MCF 10A (cell line): ENCODE measurements around the gene PTBP1. TPM values are rescaled to one million over a fixed set of nuclear protein-coding genes. Genes with fewer than 3 reads are reported as not detected.

ENCODE experiments used
- BruUV-seq: library from RNA; stranded (reverse); fragments of 400-500 nt; replicated peaks from 2 replicates; lab custom pipeline; 2021; lab: Mats Ljungman, UMichigan
- CTCF ChIA-PET: fragments of 300-600 bp; sonication (Branson Sonifier 250); formaldehyde crosslinking; extraction: SDS; loops from one replicate; lab custom pipeline; 2021; ENCODE audit warnings: antibody characterized with exemption, inconsistent platforms; lab: Yijun Ruan, JAX
- POLR2A ChIA-PET: fragments of 300-600, 350-650 bp; sonication (Branson Sonifier 250); formaldehyde crosslinking; extraction: SDS; loops from one replicate; lab custom pipeline; 2020; ENCODE audit warnings: antibody characterized with exemption, inconsistent platforms; lab: Yijun Ruan, JAX
- DNase-seq: peaks from one replicate; pipeline ENCODE4 v3.0.0-alpha.2; 2018; ENCODE audit not compliant: unreplicated experiment
- H3K27ac Mint-ChIP-seq: one replicate; pipeline ENCODE4 v1.8.0; 2022; ENCODE audit warnings: mild to moderate bottlenecking, low read depth, mixed read lengths; ENCODE audit not compliant: unreplicated experiment
- H3K27me3 Mint-ChIP-seq: one replicate; pipeline ENCODE4 v1.8.0; 2022; ENCODE audit warnings: mixed read lengths; ENCODE audit not compliant: insufficient read depth, unreplicated experiment
- H3K36me3 Mint-ChIP-seq: one replicate; pipeline ENCODE4 v1.8.0; 2022; ENCODE audit warnings: mild to moderate bottlenecking, moderate library complexity, mixed read lengths; ENCODE audit not compliant: insufficient read depth, unreplicated experiment
- H3K4me1 Mint-ChIP-seq: one replicate; pipeline ENCODE4 v1.8.0; 2022; ENCODE audit warnings: mixed read lengths; ENCODE audit not compliant: insufficient read depth, unreplicated experiment
- H3K4me3 Mint-ChIP-seq: one replicate; pipeline ENCODE4 v1.8.0; 2022; ENCODE audit warnings: mild to moderate bottlenecking, moderate library complexity, mixed read lengths; ENCODE audit not compliant: unreplicated experiment
- H3K9me3 Mint-ChIP-seq: one replicate; pipeline ENCODE4 v1.8.0; 2022; ENCODE audit warnings: mixed read lengths; ENCODE audit not compliant: unreplicated experiment
- CTCF ChIP-seq: fragments of 200-600 bp; IDR thresholded peaks from one replicate; pipeline ENCODE4 v1.8.0; 2022; ENCODE audit warnings: antibody characterized with exemption, mild to moderate bottlenecking; ENCODE audit not compliant: unreplicated experiment
- intact Hi-C: fragments of 100-400 bp; cut with micrococcal nuclease; formaldehyde crosslinking; loops from 2 replicates; pipeline ENCODE4 v1.14.1; 2022
- total RNA-seq: library from RNA; stranded (reverse); gene quantifications from 2 replicates; pipeline ENCODE4 v1.2.3, GENCODE V29; 2022

The PTBP1 gene
- total RNA-seq, 1 experiment from 2014 or later, result 431 TPM

- Mint-ChIP-seq H3K27ac (no peak overlapping the region), H3K36me3 (no peaks in the 10 kb centered on the region), H3K27me3 (no peaks in the 10 kb centered on the region), H3K9me3 (no peaks in the 10 kb centered on the region), H3K4me3 (no peak overlapping the region), H3K4me1 (peaks cover 6% of the 10 kb centered on the region)
- DNase-seq, result peak; percentile 38
- intact Hi-C loops, result no loop called here
- ChIA-PET POLR2A (interaction anchor here (0.6 kb wide), 2 partner anchors 8 to 39 kb away, joined by 3 read pairs; no protein-coding TSS in a partner anchor), CTCF (no interaction called here)
- TF ChIP-seq CTCF, result no peak
- no TSS peak for BruUV-seq
These were observed 26.4 kb downstream of the PTBP1 start for GRCh38 chr19:823565-824121.

- ChIA-PET POLR2A (interaction anchor here (0.7 kb wide), 1 partner anchor 207 kb away, joined by 4 read pairs; no protein-coding TSS in a partner anchor), CTCF (no interaction called here)
- DNase-seq, result no peak
- Mint-ChIP-seq H3K27ac (no peak overlapping the region), H3K4me3 (no peak overlapping the region), H3K4me1 (peaks cover 6% of the 10 kb centered on the region), H3K9me3 (no peaks in the 10 kb centered on the region), H3K36me3 (no peaks in the 10 kb centered on the region), H3K27me3 (no peaks in the 10 kb centered on the region)
- intact Hi-C loops, result no loop called here
- no TSS peak for BruUV-seq
- TF ChIP-seq CTCF, result no peak
These were observed 27.6 kb downstream of the PTBP1 start for GRCh38 chr19:824885-825284.

- BruUV-seq, result no TSS peak
- TF ChIP-seq CTCF, result no peak
- intact Hi-C loops, result no loop called here
- no peak for DNase-seq
- POLR2A ChIA-PET, result no interaction called here
- H3K9me3 Mint-ChIP-seq, result no peaks in the 10 kb centered on the region
- no peaks in the 10 kb centered on the region for H3K36me3 Mint-ChIP-seq
- H3K27me3 Mint-ChIP-seq, result no peaks in the 10 kb centered on the region
- H3K4me1 Mint-ChIP-seq, result peaks cover 6% of the 10 kb centered on the region
- H3K4me3 Mint-ChIP-seq, result no peak overlapping the region
- CTCF ChIA-PET, result interaction anchor here (0.8 to 1.6 kb wide), 2 partner anchors 53 to 57 kb away, joined by 3 to 6 read pairs; no protein-coding TSS in a partner anchor
- H3K27ac Mint-ChIP-seq, result no peak overlapping the region
These were observed 28.8 kb downstream of the PTBP1 start for GRCh38 chr19:825897-826644.

- H3K36me3 Mint-ChIP-seq, result no peaks in the 10 kb centered on the region
- no peak for DNase-seq
- H3K27me3 Mint-ChIP-seq, result no peaks in the 10 kb centered on the region
- TF ChIP-seq CTCF, result no peak
- POLR2A ChIA-PET, result interaction anchor here (0.7 kb wide), 1 partner anchor 11 kb away, joined by 3 read pairs; no protein-coding TSS in a partner anchor
- intact Hi-C loops, result no loop called here
- no TSS peak for BruUV-seq
- H3K9me3 Mint-ChIP-seq, result no peaks in the 10 kb centered on the region
- CTCF ChIA-PET, result interaction anchor here (0.8 to 1.6 kb wide), 2 partner anchors 52 to 58 kb away, joined by 3 to 6 read pairs; no protein-coding TSS in a partner anchor
- peaks cover 6% of the 10 kb centered on the region for H3K4me1 Mint-ChIP-seq
- H3K27ac Mint-ChIP-seq, result no peak overlapping the region
- H3K4me3 Mint-ChIP-seq, result no peak overlapping the region
These were observed 30.1 kb downstream of the PTBP1 start for GRCh38 chr19:827314-827709.
